Stomach (tissue), 4 donors: ENCODE results near the gene MCTP1.

Experiments used
- POLR2A ChIP-seq, 4 donors: fragments of 450-650 bp; IDR thresholded peaks; one replicate each; pipeline ENCODE4 v1.6.1; 2016; ENCODE audit warnings: antibody characterized with exemption in 4 of 4, control low read depth in 2 of 4, mild to moderate bottlenecking in 1 of 4, moderate library complexity in 1 of 4
- POLR2AphosphoS5 ChIP-seq, 3 donors: sonication (generic); formaldehyde crosslinking; IDR thresholded peaks; one replicate each; pipeline ENCODE4 v1.6.1; 2016; ENCODE audit warnings: antibody characterized with exemption in 3 of 3

DNA sequence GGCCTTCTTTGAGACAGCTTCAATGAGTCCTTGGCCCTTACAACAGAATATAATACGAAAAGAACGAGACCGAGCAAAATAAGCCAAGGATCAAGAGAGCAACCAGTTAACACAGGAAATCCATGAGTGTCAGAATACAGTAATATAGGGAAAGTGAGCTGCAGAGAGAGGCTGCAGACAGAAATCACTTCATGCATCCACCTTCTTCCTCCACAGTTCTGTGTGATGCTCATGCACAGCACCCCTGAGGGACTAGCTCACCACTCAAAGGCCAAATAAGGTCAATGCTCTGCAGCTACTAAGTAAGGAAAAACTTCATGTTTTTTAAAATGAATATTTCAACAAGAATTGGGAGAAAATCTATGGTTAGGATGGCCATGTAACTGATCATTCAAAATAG lies 257.1 kb downstream of the MCTP1 start:
- TF ChIP-seq POLR2A (IDR thresholded peaks at IDR 0.05) (no peak), POLR2AphosphoS5 (IDR thresholded peaks at IDR 0.05) (no peak)
